Osteocyte (in vitro differentiated cells): ENCODE measurements around the gene CD86. TPM values are rescaled to one million over a fixed set of nuclear protein-coding genes. Genes with fewer than 3 reads are reported as not detected.

Source experiments
- DNase-seq: peaks from one replicate; pipeline ENCODE4 v3.0.0; 2021; ENCODE audit warnings: mixed read lengths; ENCODE audit not compliant: unreplicated experiment; ENCODE audit errors: extremely low spot score
- H3K27ac Mint-ChIP-seq: one replicate; pipeline ENCODE4 v1.8.0; 2021; ENCODE audit warnings: mild to moderate bottlenecking, mixed read lengths; ENCODE audit not compliant: unreplicated experiment
- H3K27me3 Mint-ChIP-seq: one replicate; pipeline ENCODE4 v1.8.0; 2021; ENCODE audit warnings: mixed read lengths; ENCODE audit not compliant: unreplicated experiment
- H3K36me3 Mint-ChIP-seq: one replicate; pipeline ENCODE4 v1.8.0; 2021; ENCODE audit warnings: mixed read lengths; ENCODE audit not compliant: unreplicated experiment
- H3K4me1 Mint-ChIP-seq: one replicate; pipeline ENCODE4 v1.8.0; 2021; ENCODE audit warnings: mixed read lengths; ENCODE audit not compliant: unreplicated experiment
- H3K4me3 Mint-ChIP-seq: one replicate; pipeline ENCODE4 v1.8.0; 2021; ENCODE audit warnings: mild to moderate bottlenecking, moderate library complexity, mixed read lengths; ENCODE audit not compliant: unreplicated experiment
- H3K9me3 Mint-ChIP-seq: one replicate; pipeline ENCODE4 v1.8.0; 2021; ENCODE audit warnings: mixed read lengths; ENCODE audit not compliant: unreplicated experiment
- total RNA-seq: library from RNA; stranded (reverse); gene quantifications from 2 replicates; pipeline ENCODE4 v1.2.1, GENCODE V29; 2021
- TF ChIP-seq, protein P1 (sequence below): fragments of 200-600 bp; sonication (generic); IDR thresholded peaks from 2 replicates; pipeline ENCODE4 v1.5.0; 2021; ENCODE audit warnings: antibody characterized with exemption, mild to moderate bottlenecking, moderate library complexity

CD86 gene
- total RNA-seq, 1 donor from 2014 or later, result not detected

- H3K4me1 Mint-ChIP-seq, result no peaks in the 10 kb centered on the region
- no peak for DNase-seq
- no peak overlapping the region for H3K27ac Mint-ChIP-seq
- no peaks in the 10 kb centered on the region for H3K9me3 Mint-ChIP-seq
- no peak overlapping the region for H3K4me3 Mint-ChIP-seq
- H3K36me3 Mint-ChIP-seq, result no peaks in the 10 kb centered on the region
- H3K27me3 Mint-ChIP-seq, result peaks cover 20% of the 10 kb centered on the region
- TF ChIP-seq, protein P1, sequence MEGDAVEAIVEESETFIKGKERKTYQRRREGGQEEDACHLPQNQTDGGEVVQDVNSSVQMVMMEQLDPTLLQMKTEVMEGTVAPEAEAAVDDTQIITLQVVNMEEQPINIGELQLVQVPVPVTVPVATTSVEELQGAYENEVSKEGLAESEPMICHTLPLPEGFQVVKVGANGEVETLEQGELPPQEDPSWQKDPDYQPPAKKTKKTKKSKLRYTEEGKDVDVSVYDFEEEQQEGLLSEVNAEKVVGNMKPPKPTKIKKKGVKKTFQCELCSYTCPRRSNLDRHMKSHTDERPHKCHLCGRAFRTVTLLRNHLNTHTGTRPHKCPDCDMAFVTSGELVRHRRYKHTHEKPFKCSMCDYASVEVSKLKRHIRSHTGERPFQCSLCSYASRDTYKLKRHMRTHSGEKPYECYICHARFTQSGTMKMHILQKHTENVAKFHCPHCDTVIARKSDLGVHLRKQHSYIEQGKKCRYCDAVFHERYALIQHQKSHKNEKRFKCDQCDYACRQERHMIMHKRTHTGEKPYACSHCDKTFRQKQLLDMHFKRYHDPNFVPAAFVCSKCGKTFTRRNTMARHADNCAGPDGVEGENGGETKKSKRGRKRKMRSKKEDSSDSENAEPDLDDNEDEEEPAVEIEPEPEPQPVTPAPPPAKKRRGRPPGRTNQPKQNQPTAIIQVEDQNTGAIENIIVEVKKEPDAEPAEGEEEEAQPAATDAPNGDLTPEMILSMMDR, result no peak
Observed at GRCh38 chr3:122012821-122013220, 42.3 kb upstream of the CD86 start.

GRCh38 chr3:122013448-122013925, 41.7 kb upstream of the CD86 start:
- DNase-seq, result no peak
- H3K36me3 Mint-ChIP-seq, result no peaks in the 10 kb centered on the region
- no peaks in the 10 kb centered on the region for H3K4me1 Mint-ChIP-seq
- H3K9me3 Mint-ChIP-seq, result no peaks in the 10 kb centered on the region
- no peak overlapping the region for H3K4me3 Mint-ChIP-seq
- H3K27me3 Mint-ChIP-seq, result peaks cover 23% of the 10 kb centered on the region
- TF ChIP-seq, protein P1, result no peak
- no peak overlapping the region for H3K27ac Mint-ChIP-seq

DNA sequence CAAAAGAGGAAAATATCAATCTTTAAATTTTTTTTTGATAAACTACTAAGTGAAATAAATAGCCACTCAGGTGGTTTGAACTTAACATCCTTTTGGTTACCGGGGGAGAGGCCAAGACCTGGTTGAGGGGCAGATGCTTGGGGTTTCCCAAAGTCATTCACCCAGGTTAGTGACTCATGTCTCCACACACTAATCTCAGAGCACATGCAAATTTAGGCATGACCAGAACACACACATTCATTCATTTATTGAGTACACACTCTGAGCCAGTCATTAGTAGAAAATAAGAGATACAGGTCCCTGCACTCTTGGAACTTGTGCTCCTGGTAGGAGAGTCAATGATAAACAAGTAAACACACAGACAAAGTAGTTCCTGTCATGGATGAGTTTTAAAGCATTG, 40.4 kb upstream of the CD86 start:
- no peak overlapping the region for H3K27ac Mint-ChIP-seq
- H3K4me1 Mint-ChIP-seq, result no peaks in the 10 kb centered on the region
- TF ChIP-seq, protein P1, result no peak
- H3K4me3 Mint-ChIP-seq, result no peak overlapping the region
- peaks cover 24% of the 10 kb centered on the region for H3K27me3 Mint-ChIP-seq
- H3K36me3 Mint-ChIP-seq, result no peaks in the 10 kb centered on the region
- DNase-seq, result no peak
- H3K9me3 Mint-ChIP-seq, result no peaks in the 10 kb centered on the region

- Mint-ChIP-seq H3K4me3 (no peak overlapping the region), H3K9me3 (no peaks in the 10 kb centered on the region), H3K27ac (no peak overlapping the region), H3K36me3 (no peaks in the 10 kb centered on the region), H3K4me1 (peaks cover 1% of the 10 kb centered on the region), H3K27me3 (peaks cover 31% of the 10 kb centered on the region)
- TF ChIP-seq, protein P1, result no peak
- no peak for DNase-seq
Observed at GRCh38 chr3:122019493-122019892, 35.7 kb upstream of the CD86 start.

- TF ChIP-seq, protein P1, result no peak
- H3K36me3 Mint-ChIP-seq, result no peaks in the 10 kb centered on the region
- no peak overlapping the region for H3K27ac Mint-ChIP-seq
- H3K4me1 Mint-ChIP-seq, result peaks cover 1% of the 10 kb centered on the region
- peaks cover 31% of the 10 kb centered on the region for H3K27me3 Mint-ChIP-seq
- DNase-seq, result no peak
- H3K9me3 Mint-ChIP-seq, result no peaks in the 10 kb centered on the region
- no peak overlapping the region for H3K4me3 Mint-ChIP-seq
Observed at GRCh38 chr3:122021037-122021436, 34.1 kb upstream of the CD86 start.
